Measurements from ENCODE around the gene GDF15. TPM values are rescaled to one million over a fixed set of nuclear protein-coding genes. Genes with fewer than 3 reads are reported as not detected.

The GDF15 gene
- polyA plus RNA-seq, 1 of the 3 experiments (the other 2 are of a cell fraction): 129 TPM

- no peak for TF ChIP-seq REST (IDR thresholded peaks at IDR 0.05; ENCODE audit: low read depth, low read length)
- no peak for TF ChIP-seq RXRA (IDR thresholded peaks at IDR 0.05; ENCODE audit: borderline replicate concordance, low read depth)
- no peak for TF ChIP-seq TEAD4 (IDR thresholded peaks at IDR 0.05; ENCODE audit: borderline replicate concordance, insufficient read depth)
- peak; percentile 85 for TF ChIP-seq CTCF (IDR thresholded peaks at IDR 0.05)
- TF ChIP-seq ELF1 (IDR thresholded peaks at IDR 0.05): no peak
- no peak for TF ChIP-seq RFX5 (IDR thresholded peaks at IDR 0.05; ENCODE audit: low read length)
- peak; percentile 61; the same call in 1 of the 2 replicates for TF ChIP-seq SIN3A (IDR thresholded peaks at IDR 0.05; ENCODE audit: borderline replicate concordance, low read depth, low read length)
- TF ChIP-seq POLR2AphosphoS5 (IDR thresholded peaks at IDR 0.05; ENCODE audit: low read depth, low read length): no peak
- TF ChIP-seq FOXM1 (IDR thresholded peaks at IDR 0.05; ENCODE audit: low read depth): no peak
- TF ChIP-seq SMC3 (IDR thresholded peaks at IDR 0.05; ENCODE audit: low read depth, low read length): peak; percentile 66
- no peak for TF ChIP-seq JUND (IDR thresholded peaks at IDR 0.05)
- TF ChIP-seq MEF2A (IDR thresholded peaks at IDR 0.05; ENCODE audit: borderline replicate concordance, low read depth): no peak
- TF ChIP-seq, protein P1, sequence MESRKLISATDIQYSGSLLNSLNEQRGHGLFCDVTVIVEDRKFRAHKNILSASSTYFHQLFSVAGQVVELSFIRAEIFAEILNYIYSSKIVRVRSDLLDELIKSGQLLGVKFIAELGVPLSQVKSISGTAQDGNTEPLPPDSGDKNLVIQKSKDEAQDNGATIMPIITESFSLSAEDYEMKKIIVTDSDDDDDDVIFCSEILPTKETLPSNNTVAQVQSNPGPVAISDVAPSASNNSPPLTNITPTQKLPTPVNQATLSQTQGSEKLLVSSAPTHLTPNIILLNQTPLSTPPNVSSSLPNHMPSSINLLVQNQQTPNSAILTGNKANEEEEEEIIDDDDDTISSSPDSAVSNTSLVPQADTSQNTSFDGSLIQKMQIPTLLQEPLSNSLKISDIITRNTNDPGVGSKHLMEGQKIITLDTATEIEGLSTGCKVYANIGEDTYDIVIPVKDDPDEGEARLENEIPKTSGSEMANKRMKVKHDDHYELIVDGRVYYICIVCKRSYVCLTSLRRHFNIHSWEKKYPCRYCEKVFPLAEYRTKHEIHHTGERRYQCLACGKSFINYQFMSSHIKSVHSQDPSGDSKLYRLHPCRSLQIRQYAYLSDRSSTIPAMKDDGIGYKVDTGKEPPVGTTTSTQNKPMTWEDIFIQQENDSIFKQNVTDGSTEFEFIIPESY (IDR thresholded peaks at IDR 0.05; ENCODE audit: borderline replicate concordance, low read depth): no peak
- peak; percentile 59 for TF ChIP-seq RAD21 (IDR thresholded peaks at IDR 0.05; ENCODE audit: low read length)
- TF ChIP-seq YY1 (IDR thresholded peaks at IDR 0.05; ENCODE audit: low read depth): no peak
- TF ChIP-seq TAF1 (IDR thresholded peaks at IDR 0.05; ENCODE audit: borderline replicate concordance, low read depth, low read length): 0 out of 2 replicates have a peak, but pooled peaks have one; percentile 21
- TF ChIP-seq, protein P2, sequence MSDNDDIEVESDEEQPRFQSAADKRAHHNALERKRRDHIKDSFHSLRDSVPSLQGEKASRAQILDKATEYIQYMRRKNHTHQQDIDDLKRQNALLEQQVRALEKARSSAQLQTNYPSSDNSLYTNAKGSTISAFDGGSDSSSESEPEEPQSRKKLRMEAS (IDR thresholded peaks at IDR 0.05; ENCODE audit: low read depth): peak; percentile 68; the same call in 1 of the 2 replicates
Measured at GRCh38 chr19:18388100-18388959, 2.4 kb downstream of the GDF15 start (continued).
